Measurements from ENCODE around the gene LCE1D.

LCE1D gene

DNA sequence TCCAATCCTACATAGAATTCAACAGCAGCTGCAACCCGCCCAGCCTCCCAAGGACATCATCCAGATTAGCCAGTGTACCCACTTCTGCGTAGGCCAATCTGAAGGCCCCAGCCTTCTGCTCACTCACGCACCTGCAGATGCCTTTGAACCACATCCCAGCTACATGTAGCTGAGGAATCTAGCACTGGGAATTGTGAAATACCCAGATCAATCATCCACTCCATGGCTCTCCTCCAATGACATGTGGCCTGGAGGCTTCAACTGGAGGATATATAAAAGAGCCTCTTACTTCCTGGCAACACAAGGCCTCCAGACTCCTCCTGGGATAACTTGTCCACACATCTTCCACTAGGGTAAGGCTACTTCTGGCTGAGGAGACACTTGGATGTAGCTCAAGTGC is 46.0 kb downstream of the LCE1D start, which contains the start of gene LCE6A:
TSS of gene LCE6A (plus strand) at position 301 of the 400 bp plus-strand sequence. CDS start 665 bp downstream, outside the sequence.
- no peak within 1 kb of the TSS for H3K4me3 ChIP-seq (ENCODE audit: low read depth, low read length)
- TF ChIP-seq, protein P1, sequence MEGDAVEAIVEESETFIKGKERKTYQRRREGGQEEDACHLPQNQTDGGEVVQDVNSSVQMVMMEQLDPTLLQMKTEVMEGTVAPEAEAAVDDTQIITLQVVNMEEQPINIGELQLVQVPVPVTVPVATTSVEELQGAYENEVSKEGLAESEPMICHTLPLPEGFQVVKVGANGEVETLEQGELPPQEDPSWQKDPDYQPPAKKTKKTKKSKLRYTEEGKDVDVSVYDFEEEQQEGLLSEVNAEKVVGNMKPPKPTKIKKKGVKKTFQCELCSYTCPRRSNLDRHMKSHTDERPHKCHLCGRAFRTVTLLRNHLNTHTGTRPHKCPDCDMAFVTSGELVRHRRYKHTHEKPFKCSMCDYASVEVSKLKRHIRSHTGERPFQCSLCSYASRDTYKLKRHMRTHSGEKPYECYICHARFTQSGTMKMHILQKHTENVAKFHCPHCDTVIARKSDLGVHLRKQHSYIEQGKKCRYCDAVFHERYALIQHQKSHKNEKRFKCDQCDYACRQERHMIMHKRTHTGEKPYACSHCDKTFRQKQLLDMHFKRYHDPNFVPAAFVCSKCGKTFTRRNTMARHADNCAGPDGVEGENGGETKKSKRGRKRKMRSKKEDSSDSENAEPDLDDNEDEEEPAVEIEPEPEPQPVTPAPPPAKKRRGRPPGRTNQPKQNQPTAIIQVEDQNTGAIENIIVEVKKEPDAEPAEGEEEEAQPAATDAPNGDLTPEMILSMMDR (IDR thresholded peaks at IDR 0.05; ENCODE audit: control insufficient read depth, extremely low read depth, insufficient read depth): no peak
- DNase-seq (ENCODE audit: low read depth): no peak

All from LNCaP clone FGC (cell line).